GM18867 (cell line): ENCODE results near the gene ZBTB3.
"Not testable (repeated sequence)": the region's sequence is repeated elsewhere in the genome, so short reads cannot be mapped to it uniquely, and the experiment has no call there.

Experiments used
- ATAC-seq: cut with Tn5 transposase; IDR thresholded peaks from one replicate; pipeline ENCODE4 v1.9.1; 2021; ENCODE audit warnings: mild to moderate bottlenecking, moderate library complexity; ENCODE audit not compliant: unreplicated experiment

ZBTB3 gene

DNA sequence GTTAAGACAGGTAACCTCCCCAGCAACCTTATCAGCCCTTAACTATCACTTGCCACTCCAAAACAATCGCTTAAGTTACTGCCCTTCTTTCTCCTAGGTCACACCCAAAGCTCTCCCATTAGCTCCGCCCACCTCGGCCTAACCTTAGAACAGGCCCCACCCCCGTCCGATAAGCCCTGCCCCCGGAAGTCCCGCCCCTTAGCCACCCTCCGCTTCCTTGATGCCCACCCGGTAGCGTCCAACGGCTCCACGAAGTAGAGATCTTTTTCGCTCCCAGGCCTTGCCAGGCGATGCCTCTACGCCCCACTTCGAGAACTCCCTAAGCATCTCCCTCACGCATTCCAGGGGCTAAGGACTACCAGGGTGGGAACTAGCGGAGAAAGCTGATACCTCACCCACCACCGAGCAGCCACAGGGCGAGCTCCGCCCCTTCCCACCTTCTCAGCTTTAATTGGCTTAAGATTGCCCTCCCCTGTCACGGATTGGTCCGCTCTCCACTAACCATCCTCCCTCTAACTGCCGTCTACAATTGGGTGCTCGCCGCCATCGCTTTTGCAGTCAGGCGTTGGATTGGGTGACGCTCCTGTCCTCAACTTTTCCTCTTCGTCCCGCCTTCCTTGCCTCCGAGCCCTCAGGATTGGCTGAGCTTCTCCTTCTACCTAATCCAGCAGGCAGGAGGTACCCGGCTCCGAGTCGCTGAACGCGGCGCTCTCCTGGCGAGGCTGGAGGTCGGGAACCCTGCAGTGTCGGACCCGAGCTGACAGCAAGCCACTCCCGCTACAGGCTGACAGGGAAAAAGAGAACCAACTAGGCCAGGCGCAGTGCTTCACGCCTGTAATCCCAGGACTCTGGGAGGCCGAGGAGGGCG lies at the start of gene ZBTB3:
Gene ZBTB3 (minus strand): TSS at position 425 of the 868 bp plus-strand sequence. CDS start 496 bp downstream, outside the sequence.
- peak; percentile 91 for ATAC-seq

DNA sequence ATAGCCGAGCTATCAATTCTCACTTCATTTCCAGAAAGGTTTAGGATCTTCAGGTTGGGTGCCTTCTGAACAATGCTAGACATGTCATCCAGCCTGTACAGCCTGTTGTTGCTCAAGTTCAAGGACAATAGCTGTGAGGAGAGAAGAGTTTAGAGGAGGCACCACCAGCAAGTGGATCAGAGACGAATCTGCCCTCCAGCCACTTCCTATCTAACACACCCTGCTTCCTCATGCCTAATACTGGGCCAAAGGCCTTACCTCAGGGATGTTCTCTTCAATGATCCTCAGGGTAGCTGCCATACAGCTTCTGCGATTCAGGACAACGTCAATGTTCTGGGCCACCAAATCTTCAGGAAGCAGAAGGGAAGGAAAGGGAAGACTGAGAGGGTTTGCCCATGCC lies 47.1 kb upstream of the ZBTB3 start:
- no peak for ATAC-seq

DNA sequence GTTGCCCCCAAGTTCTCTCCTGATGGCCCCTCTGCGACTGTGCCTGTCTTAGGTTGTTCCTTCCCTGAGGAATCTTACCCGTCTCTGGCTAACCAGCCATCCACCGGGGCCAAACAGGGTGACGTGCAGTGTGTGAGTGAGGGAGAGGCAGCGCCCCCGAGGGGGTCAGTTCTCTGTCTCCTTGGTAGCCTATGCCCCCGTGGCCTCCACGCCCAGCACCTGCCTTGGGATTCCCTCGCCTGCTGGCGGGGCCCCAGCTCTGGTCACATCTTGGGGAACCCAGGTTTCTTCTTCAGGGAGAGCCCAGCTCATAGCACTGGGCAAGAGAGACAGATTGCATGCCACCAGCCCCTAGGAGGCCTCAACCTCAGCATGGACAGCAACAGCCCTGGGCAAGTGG lies 45.5 kb upstream of the ZBTB3 start:
- ATAC-seq = no peak

- ATAC-seq = no peak
Measured at GRCh38 chr11:62796281-62796680, 42.3 kb upstream of the ZBTB3 start.

DNA sequence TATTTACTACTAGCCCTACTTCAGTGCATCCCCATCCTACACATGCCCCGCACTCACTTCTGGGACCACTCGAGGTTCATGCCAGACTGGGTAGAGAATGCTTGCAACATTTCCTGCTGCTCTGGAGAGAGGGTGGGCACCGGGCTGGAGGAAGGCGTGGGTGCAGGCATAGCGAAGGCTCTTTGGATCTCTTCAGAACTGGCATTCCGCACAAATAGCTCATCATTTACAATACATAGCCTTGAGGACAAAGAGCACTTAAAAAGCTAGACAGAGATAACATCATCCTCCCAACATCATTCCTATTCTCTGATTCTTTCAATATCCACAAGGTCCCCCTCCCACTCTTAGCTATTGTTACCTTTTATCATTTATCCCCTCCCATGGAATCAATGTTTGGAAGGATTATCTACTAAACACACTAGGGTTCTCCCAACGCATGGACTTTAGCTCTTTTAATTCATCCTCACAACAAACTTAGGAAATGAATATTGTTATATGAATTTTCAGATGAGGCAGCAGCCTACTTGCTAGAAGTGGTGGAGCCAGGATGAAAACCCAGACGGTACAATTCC lies 40.3 kb upstream of the ZBTB3 start:
- no peak for ATAC-seq

- ATAC-seq = peak; percentile 4
Measured at GRCh38 chr11:62792202-62792575, 38.2 kb upstream of the ZBTB3 start.

- ATAC-seq = peak; percentile 76
Measured at GRCh38 chr11:62791501-62792201, 37.7 kb upstream of the ZBTB3 start, which contains the start of gene TMEM223. TSS of gene TMEM223 (minus strand) at chr11:62792006. CDS start at chr11:62791994, 12 bp downstream.

DNA sequence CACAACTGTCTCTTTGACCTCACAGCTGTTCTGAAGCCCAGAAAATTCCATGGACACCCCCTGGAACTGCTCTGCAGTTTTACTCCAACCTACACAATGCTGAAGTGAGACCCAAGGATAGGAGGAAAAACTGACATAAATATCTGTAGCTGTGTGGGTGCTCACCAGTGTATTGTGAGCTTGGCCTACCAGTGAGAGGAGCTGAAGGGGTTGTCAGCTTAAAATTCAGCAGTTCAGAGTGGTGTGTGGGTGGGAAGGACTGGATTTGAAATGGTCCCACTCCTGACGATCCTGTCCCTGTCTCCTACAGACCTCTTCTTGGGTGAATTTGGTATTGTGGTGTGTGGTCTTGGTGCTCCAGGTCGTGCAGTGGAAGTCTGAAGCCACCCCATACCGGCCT lies 35.6 kb upstream of the ZBTB3 start:
- ATAC-seq = no peak

- ATAC-seq = no peak
Measured at GRCh38 chr11:62788991-62789390, 35.0 kb upstream of the ZBTB3 start.

DNA sequence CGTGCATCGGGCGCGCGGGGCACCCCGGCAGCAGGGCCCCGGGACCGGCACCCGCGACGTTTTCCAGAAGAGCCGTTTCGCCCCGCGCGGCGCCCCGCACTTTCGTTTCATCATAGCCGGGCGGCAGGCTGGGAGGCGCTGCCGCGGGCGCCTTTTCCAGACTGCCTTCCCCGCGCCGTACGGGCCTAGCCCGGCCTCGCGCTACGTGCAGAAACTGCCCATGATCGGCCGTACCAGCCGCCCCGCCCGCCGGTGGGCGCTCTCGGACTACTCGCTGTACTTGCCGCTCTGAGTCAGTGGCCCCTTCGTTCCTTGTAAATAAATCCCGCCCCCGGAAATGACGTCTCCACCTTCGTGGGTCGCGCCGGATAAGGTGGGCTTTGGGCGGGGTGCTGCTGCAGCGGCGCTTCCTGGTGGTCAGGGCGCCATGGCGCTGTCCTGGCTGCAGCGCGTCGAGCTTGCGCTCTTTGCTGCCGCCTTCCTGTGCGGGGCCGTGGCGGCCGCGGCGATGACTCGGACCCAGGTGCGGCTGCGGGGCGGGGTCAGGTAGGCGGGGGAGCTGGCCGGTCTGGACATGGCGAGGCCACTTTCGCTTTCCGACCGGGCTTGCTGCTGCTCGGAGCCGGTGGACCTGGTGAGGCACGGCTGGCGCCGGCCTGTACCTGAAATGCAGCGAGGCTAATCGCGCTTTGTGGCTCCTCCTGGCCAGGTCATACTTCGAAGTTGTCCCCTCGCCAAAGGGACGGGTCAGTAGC lies 33.2 kb upstream of the ZBTB3 start, which contains the start of gene TMEM179B:
Gene TMEM179B (plus strand): TSS at position 398 of the 755 bp plus-strand sequence. CDS start 30 bp downstream, at position 428.
- peak; percentile 62 for ATAC-seq

DNA sequence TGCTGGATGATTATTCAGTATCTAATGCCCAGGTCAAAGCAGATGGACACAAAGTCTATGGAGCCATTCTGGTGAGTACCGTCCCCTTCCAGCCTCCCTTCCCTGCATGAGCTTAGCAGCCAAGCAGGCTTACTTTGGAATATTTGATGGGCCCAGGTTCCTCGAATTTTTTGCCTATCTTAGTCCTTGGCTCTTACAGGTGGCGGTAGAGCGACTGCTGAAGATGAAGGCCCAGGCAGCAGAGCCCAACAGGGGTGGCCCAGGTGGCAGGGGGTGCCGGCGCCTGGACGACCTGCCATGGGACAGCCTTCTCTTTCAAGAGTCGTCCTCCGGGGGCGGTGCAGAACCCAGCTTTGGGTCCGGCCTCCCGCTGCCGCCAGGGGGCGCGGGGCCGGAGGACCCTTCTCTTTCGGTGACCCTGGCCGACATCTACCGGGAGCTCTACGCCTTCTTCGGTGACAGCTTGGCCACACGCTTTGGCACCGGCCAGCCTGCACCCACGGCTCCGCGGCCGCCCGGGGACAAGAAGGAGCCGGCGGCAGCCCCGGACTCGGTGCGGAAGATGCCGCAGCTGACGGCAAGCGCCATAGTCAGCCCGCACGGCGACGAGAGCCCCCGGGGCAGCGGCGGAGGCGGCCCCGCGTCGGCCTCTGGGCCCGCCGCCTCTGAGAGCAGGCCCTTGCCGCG lies 32.5 kb upstream of the ZBTB3 start:
- peak; percentile 66 for ATAC-seq

DNA sequence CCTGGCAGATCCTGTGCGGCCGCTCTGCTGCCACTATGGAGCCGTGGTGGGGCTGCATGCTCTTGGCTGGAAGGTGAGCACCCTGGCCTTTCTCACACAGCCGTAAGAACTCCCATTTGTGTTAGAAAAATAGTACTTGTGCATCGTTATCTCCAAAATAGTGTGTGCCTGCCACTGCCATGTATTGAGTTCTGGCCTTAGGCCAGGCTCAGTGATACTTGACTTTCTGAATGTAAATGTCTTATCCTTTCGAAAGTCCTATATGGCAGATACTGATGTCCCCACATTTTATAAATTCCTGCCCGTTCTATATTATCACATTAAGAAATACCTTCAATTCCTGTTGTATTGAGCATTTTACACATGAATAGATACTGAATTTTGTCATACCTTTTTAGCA lies 28.8 kb upstream of the ZBTB3 start:
- ATAC-seq = no peak

- no peak for ATAC-seq
Measured at GRCh38 chr11:62778441-62778840, 24.5 kb upstream of the ZBTB3 start.

DNA sequence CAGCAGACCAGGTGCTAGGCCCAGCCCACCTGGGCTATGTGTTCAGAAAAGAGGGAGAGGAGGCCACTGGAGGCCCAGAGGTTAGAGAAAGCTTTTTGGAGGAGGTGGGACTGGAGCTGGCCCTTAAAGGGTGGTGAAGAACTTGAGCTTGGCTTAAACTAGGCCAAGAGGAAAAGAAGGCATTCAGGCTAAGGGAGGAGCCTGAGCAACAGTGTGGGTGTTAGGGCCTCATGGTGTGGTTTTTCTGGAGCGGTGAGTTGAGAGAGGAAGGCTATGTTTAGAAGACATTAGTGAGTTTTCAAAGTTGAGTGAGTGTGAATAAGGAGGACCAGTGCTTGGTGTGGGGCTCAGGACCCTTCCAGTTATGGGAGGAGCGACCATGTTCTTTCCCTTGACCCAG lies 23.4 kb upstream of the ZBTB3 start:
- ATAC-seq = no peak

GRCh38 chr11:62775646-62776045 lies 21.7 kb upstream of the ZBTB3 start:
- no peak for ATAC-seq

GRCh38 chr11:62774407-62774806 lies 20.4 kb upstream of the ZBTB3 start:
- ATAC-seq = no peak

GRCh38 chr11:62771144-62772021 lies 17.4 kb upstream of the ZBTB3 start, which contains the start of gene TAF6L:
TSS of gene TAF6L (plus strand) at chr11:62771396. CDS start at chr11:62775784, 4,388 bp downstream.
- ATAC-seq = peak; percentile 70

GRCh38 chr11:62770778-62771143 lies 16.8 kb upstream of the ZBTB3 start:
- peak; percentile 3 for ATAC-seq

GRCh38 chr11:62760867-62761227 lies 6.9 kb upstream of the ZBTB3 start:
- ATAC-seq = not testable (repeated sequence)
